ENCODE results near the gene TNS4.

TNS4 gene

GRCh38 chr17:40503154-40503553, 1.7 kb upstream of the TNS4 start:
- no peak for TF ChIP-seq ZFX (IDR thresholded peaks at IDR 0.05; ENCODE audit: borderline replicate concordance)
- no peak for TF ChIP-seq CTCF (IDR thresholded peaks at IDR 0.05)

GRCh38 chr17:40502716-40503115, 1.3 kb upstream of the TNS4 start:
- no peak overlapping the region for H3K27ac ChIP-seq
- TF ChIP-seq CTCF (IDR thresholded peaks at IDR 0.05): no peak
- no peak for TF ChIP-seq ZFX (IDR thresholded peaks at IDR 0.05; ENCODE audit: borderline replicate concordance)

More at GRCh38 chr17:40503154-40503553, 1.7 kb upstream of the TNS4 start:
- H3K27ac ChIP-seq: no peak overlapping the region

- no peak for TF ChIP-seq ZFX (IDR thresholded peaks at IDR 0.05; ENCODE audit: borderline replicate concordance)
- no peak for TF ChIP-seq CTCF (IDR thresholded peaks at IDR 0.05)
- H3K27ac ChIP-seq: peak overlapping the region; percentile 76
Measured at GRCh38 chr17:40500709-40501108, 714 bp downstream of the TNS4 start.

GRCh38 chr17:40500190-40500589, 1.2 kb downstream of the TNS4 start:
- peak overlapping the region; percentile 76 for H3K27ac ChIP-seq
- no peak for TF ChIP-seq CTCF (IDR thresholded peaks at IDR 0.05)
- no peak for TF ChIP-seq ZFX (IDR thresholded peaks at IDR 0.05; ENCODE audit: borderline replicate concordance)

- peak overlapping the region; percentile 76 for H3K27ac ChIP-seq
- no peak for TF ChIP-seq CTCF (IDR thresholded peaks at IDR 0.05)
- TF ChIP-seq ZFX (IDR thresholded peaks at IDR 0.05; ENCODE audit: borderline replicate concordance): no peak
Measured at GRCh38 chr17:40499551-40500189, 1.8 kb downstream of the TNS4 start.

- no peak for TF ChIP-seq CTCF (IDR thresholded peaks at IDR 0.05)
- H3K27ac ChIP-seq: peak overlapping the region; percentile 76
Measured at GRCh38 chr17:40498281-40499084, 2.9 kb downstream of the TNS4 start.

- no peak for TF ChIP-seq ZFX (IDR thresholded peaks at IDR 0.05; ENCODE audit: borderline replicate concordance)
- no peak for TF ChIP-seq CTCF (IDR thresholded peaks at IDR 0.05)
- H3K27ac ChIP-seq: peak overlapping the region; percentile 76; the same call in 1 of the 2 replicates
Measured at GRCh38 chr17:40497695-40498094, 3.7 kb downstream of the TNS4 start.

Data from 22Rv1 (cell line).